22Rv1 (cell line): Measurements from ENCODE around the gene FAM219A.

Source experiments
- H3K27ac ChIP-seq: fragments of 450-650 bp; 2 replicates; pipeline ENCODE4 v1.5.1; 2017
- CTCF ChIP-seq: fragments of 450-650 bp; IDR thresholded peaks from 2 replicates; pipeline ENCODE4 v1.5.1; 2017; ENCODE audit warnings: mild to moderate bottlenecking
- ZFX ChIP-seq: fragments of 450-650 bp; IDR thresholded peaks from 2 replicates; pipeline ENCODE4 v1.6.1; 2017; ENCODE audit warnings: antibody characterized with exemption, borderline replicate concordance

The FAM219A gene

GRCh38 chr9:34400686-34401602, 57.4 kb downstream of the FAM219A start:
- TF ChIP-seq ZFX (no peak), CTCF (no peak)
- no peak overlapping the region for H3K27ac ChIP-seq

- H3K27ac ChIP-seq = no peak overlapping the region
- no peak for TF ChIP-seq ZFX
- TF ChIP-seq CTCF = no peak
These were observed 58.1 kb downstream of the FAM219A start for GRCh38 chr9:34400275-34400674.

- H3K27ac ChIP-seq = no peak overlapping the region
- TF ChIP-seq ZFX (no peak), CTCF (no peak)
These were observed 58.6 kb downstream of the FAM219A start for GRCh38 chr9:34399729-34400128.

- TF ChIP-seq CTCF (no peak), ZFX (no peak)
- H3K27ac ChIP-seq = no peak overlapping the region
These were observed 59.5 kb downstream of the FAM219A start for GRCh38 chr9:34398875-34399274.

- no peak overlapping the region for H3K27ac ChIP-seq
These were observed 61.8 kb downstream of the FAM219A start for GRCh38 chr9:34396276-34397214.

GRCh38 chr9:34392511-34392910, 65.9 kb downstream of the FAM219A start:
- TF ChIP-seq CTCF (no peak), ZFX (no peak)
- no peak overlapping the region for H3K27ac ChIP-seq

More at GRCh38 chr9:34396276-34397214, 61.8 kb downstream of the FAM219A start:
- TF ChIP-seq CTCF (no peak), ZFX (no peak)
